Measurements from ENCODE around the gene SLC26A11.

SLC26A11 gene

GRCh38 chr17:80294653-80295052 is 74.4 kb downstream of the SLC26A11 start:
- TF ChIP-seq, protein P1, sequence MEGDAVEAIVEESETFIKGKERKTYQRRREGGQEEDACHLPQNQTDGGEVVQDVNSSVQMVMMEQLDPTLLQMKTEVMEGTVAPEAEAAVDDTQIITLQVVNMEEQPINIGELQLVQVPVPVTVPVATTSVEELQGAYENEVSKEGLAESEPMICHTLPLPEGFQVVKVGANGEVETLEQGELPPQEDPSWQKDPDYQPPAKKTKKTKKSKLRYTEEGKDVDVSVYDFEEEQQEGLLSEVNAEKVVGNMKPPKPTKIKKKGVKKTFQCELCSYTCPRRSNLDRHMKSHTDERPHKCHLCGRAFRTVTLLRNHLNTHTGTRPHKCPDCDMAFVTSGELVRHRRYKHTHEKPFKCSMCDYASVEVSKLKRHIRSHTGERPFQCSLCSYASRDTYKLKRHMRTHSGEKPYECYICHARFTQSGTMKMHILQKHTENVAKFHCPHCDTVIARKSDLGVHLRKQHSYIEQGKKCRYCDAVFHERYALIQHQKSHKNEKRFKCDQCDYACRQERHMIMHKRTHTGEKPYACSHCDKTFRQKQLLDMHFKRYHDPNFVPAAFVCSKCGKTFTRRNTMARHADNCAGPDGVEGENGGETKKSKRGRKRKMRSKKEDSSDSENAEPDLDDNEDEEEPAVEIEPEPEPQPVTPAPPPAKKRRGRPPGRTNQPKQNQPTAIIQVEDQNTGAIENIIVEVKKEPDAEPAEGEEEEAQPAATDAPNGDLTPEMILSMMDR (IDR thresholded peaks at IDR 0.05): no peak

- TF ChIP-seq, protein P1 (IDR thresholded peaks at IDR 0.05): no peak
Measured at GRCh38 chr17:80295146-80295545, 74.9 kb downstream of the SLC26A11 start.

- TF ChIP-seq, protein P1 (IDR thresholded peaks at IDR 0.05): no peak
Measured at GRCh38 chr17:80295559-80295958, 75.3 kb downstream of the SLC26A11 start.

- TF ChIP-seq, protein P1 (IDR thresholded peaks at IDR 0.05): no peak
Measured at GRCh38 chr17:80296221-80296620, 76.0 kb downstream of the SLC26A11 start.

GRCh38 chr17:80297996-80298560 is 77.9 kb downstream of the SLC26A11 start:
- TF ChIP-seq, protein P1 (IDR thresholded peaks at IDR 0.05): no peak

Measured in LNCAP (cell line).